PC-3 (cell line): ENCODE data around the gene CMTM6. TPM values are rescaled to one million over a fixed set of nuclear protein-coding genes. Genes with fewer than 3 reads are reported as not detected.
"Not testable (repeated sequence)": the region's sequence is repeated elsewhere in the genome, so short reads cannot be mapped to it uniquely, and the experiment has no call there.

Experiments used
- ATAC-seq: fragments of 200-7000 bp; cut with Tn5 transposase; 2 replicates; pipeline ENCODE4 v1.9.1; 2020; ENCODE audit warnings: mild to moderate bottlenecking, moderate library complexity
- BruUV-seq: library from RNA; stranded (reverse); fragments of 400-500 nt; replicated peaks from 2 replicates; lab custom pipeline; 2021; lab: Mats Ljungman, UMichigan
- CTCF ChIA-PET: fragments of 300-600 bp; sonication (Branson Sonifier 250); formaldehyde crosslinking; loops from one replicate; lab custom pipeline; 2022; ENCODE audit warnings: antibody characterized with exemption; lab: Charles Lee
- POLR2A ChIA-PET: fragments of 300-600 bp; sonication (Branson Sonifier 250); formaldehyde crosslinking; loops from one replicate; lab custom pipeline; 2022; ENCODE audit warnings: antibody characterized with exemption; ENCODE audit not compliant: unreplicated experiment; lab: Charles Lee
- DNase-seq: peaks from one replicate; pipeline ENCODE4 v3.0.0-alpha.2; 2015
- H2AFZ ChIP-seq: fragments of 300-600 bp; sonication (generic); 2 replicates; pipeline ENCODE4 v1.6.0; 2016; ENCODE audit warnings: antibody characterized with exemption, low read length
- H3F3A ChIP-seq: fragments of 300-600 bp; sonication (generic); one replicate; pipeline ENCODE4 v1.6.0; 2017; ENCODE audit warnings: antibody characterized with exemption, low read length, control low read depth, mild to moderate bottlenecking; ENCODE audit not compliant: unreplicated experiment
- H3K27ac ChIP-seq: fragments of 300-600 bp; sonication (generic); 2 replicates; pipeline ENCODE4 v1.5.1; 2016; ENCODE audit warnings: mild to moderate bottlenecking, low read length
- H3K27me3 ChIP-seq: fragments of 300-600 bp; sonication (generic); 2 replicates; pipeline ENCODE4 v1.6.1; 2016; ENCODE audit warnings: low read length, mixed read lengths
- H3K36me3 ChIP-seq: fragments of 300-600 bp; sonication (generic); 2 replicates; pipeline ENCODE4 v1.6.1; 2016; ENCODE audit warnings: low read depth, mixed run types, low read length, mixed read lengths
- H3K4me1 ChIP-seq: fragments of 300-600 bp; sonication (generic); 2 replicates; pipeline ENCODE4 v1.5.1; 2016; ENCODE audit warnings: low read length; ENCODE audit not compliant: insufficient read depth
- H3K4me2 ChIP-seq: fragments of 300-600 bp; sonication (generic); 2 replicates; pipeline ENCODE4 v1.6.0; 2016; ENCODE audit warnings: low read length
- H3K4me3 ChIP-seq: fragments of 300-600 bp; sonication (generic); 2 replicates; pipeline ENCODE4 v1.5.1; 2016; ENCODE audit warnings: mild to moderate bottlenecking, low read length, mixed read lengths
- H3K79me2 ChIP-seq: fragments of 300-600 bp; sonication (generic); 2 replicates; pipeline ENCODE4 v1.6.1; 2017; ENCODE audit warnings: low read length, mixed read lengths
- H3K9ac ChIP-seq: fragments of 300-600 bp; sonication (generic); 2 replicates; pipeline ENCODE4 v1.6.0; 2016; ENCODE audit warnings: mild to moderate bottlenecking, low read length
- H3K9me2 ChIP-seq: fragments of 300-600 bp; sonication (generic); replicated peaks from 2 replicates; pipeline ENCODE4 v1.6.1; 2016; ENCODE audit warnings: mixed run types, low read length, mixed read lengths
- H3K9me3 ChIP-seq: fragments of 300-600 bp; sonication (generic); 2 replicates; pipeline ENCODE4 v1.6.1; 2016; ENCODE audit warnings: low read length, mixed read lengths
- H4K20me1 ChIP-seq: fragments of 300-600 bp; sonication (generic); 2 replicates; pipeline ENCODE4 v1.6.1; 2016; ENCODE audit warnings: low read length, mixed read lengths
- EZH2 ChIP-seq: fragments of 300-600 bp; sonication (generic); IDR thresholded peaks from one replicate; pipeline ENCODE4 v1.6.1; 2017; ENCODE audit warnings: antibody characterized with exemption, mild to moderate bottlenecking, low read length; ENCODE audit not compliant: unreplicated experiment
- EZH2phosphoT487 ChIP-seq: fragments of 300-600 bp; sonication (generic); IDR thresholded peaks from 2 replicates; pipeline ENCODE4 v1.6.1; 2018; ENCODE audit warnings: mild to moderate bottlenecking, antibody characterized with exemption, low read length, borderline replicate concordance
- intact Hi-C: fragments of 100-400 bp; cut with micrococcal nuclease; formaldehyde crosslinking; loops from 2 replicates; pipeline ENCODE4 v1.9.0; 2023
- total RNA-seq: library from RNA; depleted of rRNA; stranded (reverse); fragments of >200 nt; gene quantifications from 2 replicates; pipeline ENCODE4 v1.2.3, GENCODE V29; 2014
- TF ChIP-seq, protein P1 (sequence below): fragments of 300-600 bp; sonication (generic); conservative IDR thresholded peaks from 2 replicates; pipeline ENCODE4 v1.5.1; 2017; ENCODE audit warnings: antibody characterized with exemption, low read depth, mild to moderate bottlenecking, low read length

CMTM6 gene
- total RNA-seq, 1 experiment from 2014 or later = 67.4 TPM

DNA sequence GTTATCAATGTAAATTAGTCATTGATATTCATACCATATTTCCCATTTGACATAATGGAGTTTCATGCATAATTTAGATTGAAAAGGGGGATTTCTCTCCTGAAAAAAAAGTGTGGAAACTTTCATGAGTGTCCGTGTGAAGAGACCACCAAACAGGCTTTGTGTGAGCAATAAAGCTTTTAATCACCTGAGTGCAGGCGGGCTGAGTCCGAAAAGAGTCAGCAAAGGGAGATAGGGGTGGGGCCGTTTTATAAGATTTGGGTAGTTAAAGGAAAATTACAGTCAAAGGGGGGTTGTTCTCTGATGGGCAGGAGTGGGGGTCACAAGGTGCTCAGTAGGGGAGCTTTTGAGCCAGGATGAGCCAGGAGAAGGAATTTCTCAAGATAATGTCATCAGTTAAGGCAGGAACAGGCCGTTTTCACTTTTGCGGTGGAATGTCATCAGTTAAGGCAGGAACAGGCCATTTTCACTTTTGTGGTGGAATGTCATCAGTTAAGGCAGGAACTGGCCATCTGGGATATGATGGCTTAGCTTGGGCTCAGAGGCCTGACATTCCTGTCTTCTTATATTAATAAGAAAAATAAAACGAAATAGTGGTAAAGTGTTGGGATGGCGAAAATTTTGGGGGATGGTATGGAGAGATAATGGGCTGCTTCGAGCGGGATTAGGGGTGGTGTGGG is 41.7 kb downstream of the CMTM6 start:
- POLR2A ChIA-PET = not testable (repeated sequence)

DNA sequence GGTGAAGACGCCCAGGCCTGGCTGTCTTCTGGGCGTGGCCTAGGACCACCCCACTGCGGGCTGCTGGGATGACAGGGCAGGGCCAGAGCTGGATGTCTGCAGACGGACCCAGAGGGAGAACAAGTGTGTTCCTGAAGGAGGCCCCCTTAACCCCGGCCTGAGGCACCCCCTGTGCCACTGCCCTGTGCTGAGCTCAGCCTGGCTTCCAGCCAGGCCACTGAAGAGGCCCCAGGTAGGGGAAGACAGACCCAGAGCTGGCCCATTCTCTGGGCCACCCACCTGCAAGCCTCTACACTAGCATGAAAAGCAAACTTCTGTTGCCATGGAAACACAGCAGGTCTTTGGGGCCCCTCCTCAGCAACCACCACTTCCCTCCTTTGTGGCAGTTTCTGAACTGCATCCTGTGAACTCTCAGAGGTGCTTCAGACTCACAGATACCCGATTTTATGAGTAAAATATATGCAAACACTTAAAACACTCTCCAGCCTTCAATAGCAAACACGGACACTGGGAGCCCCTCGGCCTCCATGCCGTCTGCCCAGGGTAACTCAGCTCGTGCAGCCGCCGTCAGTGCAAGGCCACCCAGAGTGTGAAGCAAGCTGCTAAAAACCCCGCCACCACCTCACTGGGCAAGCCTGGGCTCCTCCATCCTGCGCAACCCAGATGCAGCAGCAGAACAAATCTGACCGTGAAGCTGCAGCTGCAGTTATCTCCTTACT is 42.5 kb downstream of the CMTM6 start:
- Histone ChIP-seq H3K36me3 (peaks cover 13% of the 10 kb centered on the region), H3K9me3 (no peaks in the 10 kb centered on the region), H3K27ac (no peak overlapping the region), H4K20me1 (no peaks in the 10 kb centered on the region), H3F3A (no peaks in the 10 kb centered on the region), H2AFZ (no peak overlapping the region), H3K9me2 (no peaks in the 10 kb centered on the region), H3K9ac (no peak overlapping the region), H3K27me3 (no peaks in the 10 kb centered on the region), H3K4me2 (no peak overlapping the region), H3K4me3 (no peak overlapping the region), H3K79me2 (no peaks in the 10 kb centered on the region), H3K4me1 (no peaks in the 10 kb centered on the region)
- POLR2A ChIA-PET = no interaction called here
- CTCF ChIA-PET = no interaction called here
- TF ChIP-seq EZH2phosphoT487 = no peak
- no peak for TF ChIP-seq EZH2
- TF ChIP-seq, protein P1, sequence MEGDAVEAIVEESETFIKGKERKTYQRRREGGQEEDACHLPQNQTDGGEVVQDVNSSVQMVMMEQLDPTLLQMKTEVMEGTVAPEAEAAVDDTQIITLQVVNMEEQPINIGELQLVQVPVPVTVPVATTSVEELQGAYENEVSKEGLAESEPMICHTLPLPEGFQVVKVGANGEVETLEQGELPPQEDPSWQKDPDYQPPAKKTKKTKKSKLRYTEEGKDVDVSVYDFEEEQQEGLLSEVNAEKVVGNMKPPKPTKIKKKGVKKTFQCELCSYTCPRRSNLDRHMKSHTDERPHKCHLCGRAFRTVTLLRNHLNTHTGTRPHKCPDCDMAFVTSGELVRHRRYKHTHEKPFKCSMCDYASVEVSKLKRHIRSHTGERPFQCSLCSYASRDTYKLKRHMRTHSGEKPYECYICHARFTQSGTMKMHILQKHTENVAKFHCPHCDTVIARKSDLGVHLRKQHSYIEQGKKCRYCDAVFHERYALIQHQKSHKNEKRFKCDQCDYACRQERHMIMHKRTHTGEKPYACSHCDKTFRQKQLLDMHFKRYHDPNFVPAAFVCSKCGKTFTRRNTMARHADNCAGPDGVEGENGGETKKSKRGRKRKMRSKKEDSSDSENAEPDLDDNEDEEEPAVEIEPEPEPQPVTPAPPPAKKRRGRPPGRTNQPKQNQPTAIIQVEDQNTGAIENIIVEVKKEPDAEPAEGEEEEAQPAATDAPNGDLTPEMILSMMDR = no peak
- no peak; the same call in 1 of the 2 replicates for ATAC-seq
- intact Hi-C loops = no loop called here
- no TSS peak for BruUV-seq
- no peak for DNase-seq

More for the DNA sequence above, 41.7 kb downstream of the CMTM6 start:
- H3F3A ChIP-seq, H3K9me3 ChIP-seq, H3K9me2 ChIP-seq, H3K79me2 ChIP-seq, H2AFZ ChIP-seq, DNase-seq, H4K20me1 ChIP-seq, ATAC-seq, H3K27me3 ChIP-seq, H3K9ac ChIP-seq, BruUV-seq, H3K4me3 ChIP-seq, H3K4me1 ChIP-seq, H3K4me2 ChIP-seq, H3K27ac ChIP-seq, intact Hi-C loops, CTCF ChIA-PET: not testable (repeated sequence)
- H3K36me3 ChIP-seq = peaks cover 13% of the 10 kb centered on the region

DNA sequence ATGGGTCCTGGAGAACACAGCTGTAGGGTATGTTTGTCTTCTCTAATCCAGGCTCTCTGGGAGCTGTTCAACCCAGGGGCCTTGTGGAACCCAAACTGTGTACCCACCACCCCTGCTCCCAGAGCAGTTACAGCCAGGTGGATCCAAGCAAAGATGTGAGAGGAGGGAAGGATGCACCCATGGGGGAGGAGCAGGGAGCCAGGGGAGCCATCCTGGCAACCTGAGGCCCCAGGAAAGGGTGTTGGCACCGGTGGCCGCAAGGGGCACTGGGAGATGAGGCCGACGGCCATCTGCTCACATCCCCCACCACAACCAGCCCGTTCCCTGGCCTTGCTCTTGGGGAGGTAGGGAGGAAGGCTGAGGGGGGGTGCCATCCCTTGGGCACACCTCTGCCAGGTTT is 43.2 kb downstream of the CMTM6 start:
- TF ChIP-seq, protein P1 = no peak
- TF ChIP-seq EZH2phosphoT487 (no peak), EZH2 (no peak)
- H3K4me1 ChIP-seq = no peaks in the 10 kb centered on the region
- no peaks in the 10 kb centered on the region for H3K9me2 ChIP-seq
- DNase-seq = no peak
- ChIA-PET POLR2A (no interaction called here), CTCF (no interaction called here)
- BruUV-seq = no TSS peak
- H4K20me1 ChIP-seq = no peaks in the 10 kb centered on the region
- no peaks in the 10 kb centered on the region for H3K9me3 ChIP-seq
- no peak overlapping the region for H3K4me2 ChIP-seq
- H3F3A ChIP-seq = no peaks in the 10 kb centered on the region
- H3K9ac ChIP-seq = no peak overlapping the region
- no peak overlapping the region for H2AFZ ChIP-seq
- H3K4me3 ChIP-seq = no peak overlapping the region
- intact Hi-C loops = no loop called here
- ATAC-seq = no peak
- H3K79me2 ChIP-seq = no peaks in the 10 kb centered on the region
- H3K36me3 ChIP-seq = peaks cover 19% of the 10 kb centered on the region
- no peaks in the 10 kb centered on the region for H3K27me3 ChIP-seq
- no peak overlapping the region for H3K27ac ChIP-seq
